Left colon (tissue), 2 donors: ENCODE data around the gene PABPN1L. TPM values are rescaled to one million over a fixed set of nuclear protein-coding genes. Genes with fewer than 3 reads are reported as not detected.
"Not testable (repeated sequence)": the region's sequence is repeated elsewhere in the genome, so short reads cannot be mapped to it uniquely, and the experiment has no call there.

Source experiments
- ATAC-seq: fragments of 200-7000 bp; cut with Tn5 transposase; one replicate; pipeline ENCODE4 v1.9.1; 2020; ENCODE audit warnings: mild to moderate bottlenecking, moderate library complexity
- DNase-seq, 2 donors: peaks; one replicate each; pipeline ENCODE4 v3.0.0-alpha.2; 2020
- intact Hi-C, 2 donors: fragments of 100-400 bp; cut with DNase I in 1 of 2; cut with micrococcal nuclease in 1 of 2; formaldehyde crosslinking; loops; one replicate each; pipeline versions ENCODE4 v1.11.2 to v1.14.0; 2022; cut with DNase I, micrococcal nuclease
- total RNA-seq, 2 donors: library from RNA; stranded (reverse); fragmentation: NEBNext Ultra II Directional; extraction: Animal tissue kit (Norgen Biotek cat#: 25700); gene quantifications; one replicate each; pipeline ENCODE4 v1.2.1, GENCODE V29; 2021
- donor health status: DM: no; HTN: no; CAD: no.
- donor health status: DM: yes; HTN: yes; CAD: no.

Gene PABPN1L
- total RNA-seq, 2 donors from 2014 or later: not detected

DNA sequence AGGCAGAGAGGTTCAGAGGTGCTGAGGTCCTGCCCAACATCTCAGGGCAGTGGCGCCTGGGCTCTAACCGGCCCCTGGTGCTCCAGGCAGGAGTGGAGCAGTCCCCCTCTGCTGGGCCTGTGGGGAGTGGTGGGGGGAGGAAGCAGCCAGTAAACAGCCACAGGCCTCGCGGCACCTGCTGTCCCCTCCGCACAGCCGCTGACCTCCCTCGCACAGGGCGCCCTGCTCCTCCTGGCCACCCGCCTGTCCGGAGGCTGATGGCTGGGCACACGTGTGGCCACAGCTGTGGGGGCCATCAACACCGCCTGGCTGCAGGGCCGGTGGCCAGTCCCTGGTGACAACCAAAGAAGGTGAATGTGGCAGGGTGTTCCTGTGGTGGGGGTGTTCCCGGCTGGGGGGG, 36.8 kb upstream of the PABPN1L start:
- no peak for DNase-seq
- intact Hi-C loops: no loop called here
- no peak for ATAC-seq

- DNase-seq (no peak), ATAC-seq (no peak)
- intact Hi-C loops: no loop called here
These were observed 36.3 kb upstream of the PABPN1L start for GRCh38 chr16:88902744-88903143.

DNA sequence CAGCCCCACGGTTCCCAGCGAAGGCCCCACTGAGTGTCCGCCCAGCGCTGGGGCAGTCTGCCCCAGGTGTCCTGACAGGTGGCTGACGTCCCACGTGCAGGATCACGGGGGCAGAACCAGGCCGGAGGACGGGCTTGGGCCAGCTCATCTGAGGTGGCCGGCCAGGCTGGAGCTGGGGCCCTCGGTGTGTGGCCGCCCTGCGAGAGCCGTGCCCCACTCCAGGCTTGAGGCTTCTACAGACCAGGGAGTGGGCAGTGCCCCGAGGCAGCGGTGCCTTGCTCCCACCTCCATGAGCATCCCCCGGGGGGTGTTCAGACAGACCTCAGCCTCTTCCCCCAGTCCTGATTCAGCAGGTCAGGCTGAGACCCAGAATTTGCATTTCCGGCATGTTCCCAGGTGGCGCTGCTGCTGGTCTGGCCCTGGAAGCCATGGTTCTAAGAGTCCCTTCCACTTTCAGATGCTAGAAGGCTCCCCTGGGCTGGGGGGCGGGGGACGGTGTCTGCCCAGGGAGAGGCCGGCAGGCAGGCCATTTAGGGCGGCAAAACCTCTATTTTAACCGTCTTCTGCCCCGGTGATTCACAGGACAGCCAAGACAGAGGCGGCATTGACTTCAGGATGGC, 35.4 kb upstream of the PABPN1L start:
- ATAC-seq (no peak), DNase-seq (no peak)
- intact Hi-C loops: no loop called here

- DNase-seq (no peak), ATAC-seq (no peak)
- intact Hi-C loops: no loop called here
These were observed 34.2 kb upstream of the PABPN1L start for GRCh38 chr16:88900662-88901052.

DNA sequence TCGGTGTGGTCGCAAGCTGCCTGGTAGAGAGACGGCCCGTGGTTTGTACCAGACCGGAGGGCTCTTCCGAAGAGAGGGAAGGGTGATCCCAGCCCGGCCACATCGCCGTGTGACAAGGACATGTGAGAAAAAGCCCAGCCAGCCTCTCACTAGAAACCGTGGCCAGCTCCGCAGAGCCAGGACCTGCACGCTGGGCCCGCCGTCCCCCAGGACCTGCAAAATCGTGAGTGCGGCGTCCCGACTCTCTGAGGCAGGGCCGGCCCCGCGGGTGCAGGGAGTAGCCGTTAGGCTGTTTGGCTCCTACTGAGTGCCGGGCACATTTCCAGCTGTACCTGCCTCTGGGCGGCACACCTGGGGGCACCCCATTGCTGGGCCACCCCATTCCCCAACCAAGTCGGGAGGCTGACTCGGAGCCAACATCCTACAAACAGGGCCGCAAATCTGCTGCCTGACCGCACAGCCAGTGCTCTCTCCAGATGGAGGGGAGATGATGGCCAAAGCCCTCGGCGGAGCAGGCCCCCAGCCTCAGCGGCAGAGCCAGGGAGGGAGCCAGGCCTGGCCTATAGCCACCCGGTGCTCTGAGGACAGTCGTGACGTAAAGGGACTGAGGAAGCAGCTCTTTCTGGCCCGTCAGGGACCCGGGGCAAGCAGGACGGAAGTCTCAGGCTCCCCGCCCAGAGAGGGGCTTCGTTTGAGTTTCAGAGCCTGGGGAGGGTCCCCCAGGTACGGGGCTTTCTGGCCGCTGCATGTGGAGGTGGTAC, 33.6 kb upstream of the PABPN1L start:
- ATAC-seq (no peak), DNase-seq (no peak)
- intact Hi-C loops: no loop called here

- intact Hi-C loops: no loop called here
- ATAC-seq: no peak
- no peak for DNase-seq
These were observed 31.4 kb upstream of the PABPN1L start for GRCh38 chr16:88897696-88898425.

DNA sequence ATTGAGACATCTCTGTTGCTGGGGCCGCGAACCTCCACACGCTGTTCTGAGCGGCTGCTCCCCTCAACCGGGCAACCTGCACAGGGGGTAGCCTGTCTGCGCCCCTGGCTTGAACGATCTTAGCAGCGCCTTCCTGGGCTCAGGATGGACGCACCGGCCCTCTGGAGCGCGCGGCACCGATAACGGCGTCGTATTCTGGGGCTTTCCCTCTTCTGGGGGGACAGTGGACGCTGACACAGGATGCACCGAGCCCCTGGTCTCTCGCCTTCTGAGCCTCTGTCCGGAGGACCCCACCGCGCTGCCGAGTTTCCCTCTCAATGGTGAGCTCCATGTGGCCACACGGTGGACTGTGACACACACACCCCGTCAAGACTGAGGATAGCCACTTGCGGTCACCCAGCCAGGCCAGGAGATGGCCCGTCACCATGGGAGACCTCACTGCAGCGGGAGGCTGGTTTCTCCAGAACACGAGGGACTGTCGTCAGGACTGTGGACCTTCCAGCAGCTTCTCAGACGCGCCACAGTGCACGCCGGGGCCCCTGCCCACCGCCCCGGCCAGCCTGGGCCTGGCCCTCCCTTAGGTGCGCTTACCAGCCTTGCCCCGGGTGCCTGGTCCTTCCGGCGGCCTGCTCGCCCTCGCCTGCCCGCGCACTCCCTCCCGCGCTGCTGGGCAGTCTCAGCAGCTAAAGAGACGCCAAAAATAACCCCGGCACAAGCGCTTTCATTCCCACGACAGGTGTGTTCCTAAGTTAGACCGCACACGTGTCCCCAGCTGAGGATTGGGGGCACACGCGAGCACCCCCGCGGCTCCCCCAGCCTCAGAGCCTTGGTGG, 30.0 kb upstream of the PABPN1L start:
- ATAC-seq: no peak
- no peak for DNase-seq
- intact Hi-C loops: no loop called here

GRCh38 chr16:88895335-88895734, 28.9 kb upstream of the PABPN1L start:
- intact Hi-C loops: no loop called here
- ATAC-seq: no peak
- DNase-seq: no peak

- no peak for ATAC-seq
- no peak for DNase-seq
- intact Hi-C loops: no loop called here
These were observed 28.3 kb upstream of the PABPN1L start for GRCh38 chr16:88894681-88895300.

DNA sequence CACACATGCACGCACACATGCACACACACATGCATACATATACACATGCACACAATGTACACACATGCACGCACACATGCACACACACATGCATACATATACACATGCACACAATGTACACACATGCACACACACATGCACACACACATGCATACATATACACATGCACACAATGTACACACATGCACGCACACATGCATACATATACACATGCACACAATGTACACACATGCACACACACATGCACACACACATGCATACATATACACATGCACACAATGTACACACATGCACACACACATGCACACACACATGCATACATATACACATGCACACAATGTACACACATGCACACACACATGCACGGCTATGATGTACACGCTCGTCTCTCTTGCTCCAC, 27.8 kb upstream of the PABPN1L start:
- intact Hi-C loops, ATAC-seq, DNase-seq: not testable (repeated sequence)

DNA sequence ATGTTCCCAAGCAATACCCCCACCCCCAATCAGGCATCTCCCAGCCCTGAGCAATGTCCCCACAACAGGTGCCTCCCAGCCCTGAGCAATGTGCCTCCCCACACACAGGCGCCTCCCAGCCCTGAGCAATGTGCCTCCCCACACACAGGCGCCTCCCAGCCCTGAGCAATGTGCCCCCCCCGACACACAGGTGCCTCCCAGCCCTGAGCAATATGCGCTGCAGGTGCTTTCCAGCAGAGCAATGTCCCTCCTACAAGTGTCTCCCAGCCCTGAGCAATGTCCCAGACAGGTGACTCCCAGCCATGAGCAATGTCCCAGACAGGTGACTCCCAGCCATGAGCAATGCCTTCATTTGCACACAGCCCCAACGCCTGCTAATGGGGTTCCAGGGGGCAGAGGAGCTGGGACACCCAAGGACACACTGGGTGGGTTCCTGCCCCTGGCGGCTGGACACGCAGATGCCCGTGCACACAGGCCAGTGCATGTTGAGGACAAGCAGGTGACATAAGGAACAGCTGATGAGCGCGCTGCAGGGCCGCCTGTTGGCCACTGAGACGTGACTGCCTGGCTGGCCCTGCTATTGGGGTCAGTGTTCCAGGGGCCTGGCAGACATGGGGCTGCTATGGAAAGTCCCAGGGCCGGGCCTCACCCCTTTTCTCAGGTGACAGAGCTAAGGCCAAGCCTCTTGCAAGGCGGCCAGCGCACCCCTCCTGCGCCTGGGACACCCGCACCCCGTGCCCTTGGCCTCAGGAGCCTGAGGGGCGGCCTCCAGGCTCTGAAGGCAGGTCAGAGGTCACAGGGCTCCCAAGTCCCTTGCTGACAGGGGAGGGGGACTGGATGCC, 26.9 kb upstream of the PABPN1L start:
- ATAC-seq (peak; percentile 60), DNase-seq (no peak)
- intact Hi-C loops: no loop called here

DNA sequence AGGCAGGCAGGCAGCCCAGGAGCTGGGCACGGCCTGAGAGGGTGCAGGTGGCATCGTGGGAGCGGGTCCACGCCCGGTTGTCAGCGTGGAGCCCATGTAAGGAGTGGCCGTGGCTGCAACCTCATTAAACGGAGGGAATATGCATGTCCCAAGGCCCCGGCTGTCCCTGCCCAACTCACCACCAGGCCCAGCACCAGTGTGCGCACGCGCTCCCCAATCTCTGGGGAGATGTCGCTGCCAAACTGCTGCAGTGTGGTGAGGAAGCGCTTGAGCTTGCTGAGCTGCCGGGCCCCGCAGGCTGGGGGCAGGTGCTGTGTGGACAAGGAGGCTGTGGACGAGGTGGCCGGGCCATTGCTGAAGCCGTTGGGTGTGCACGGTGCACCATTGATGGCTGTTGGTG, 25.6 kb upstream of the PABPN1L start:
- ATAC-seq (no peak), DNase-seq (no peak)
- intact Hi-C loops: no loop called here

- intact Hi-C loops: no loop called here
- no peak for DNase-seq
- ATAC-seq: no peak
These were observed 24.6 kb upstream of the PABPN1L start for GRCh38 chr16:88891083-88891482.

DNA sequence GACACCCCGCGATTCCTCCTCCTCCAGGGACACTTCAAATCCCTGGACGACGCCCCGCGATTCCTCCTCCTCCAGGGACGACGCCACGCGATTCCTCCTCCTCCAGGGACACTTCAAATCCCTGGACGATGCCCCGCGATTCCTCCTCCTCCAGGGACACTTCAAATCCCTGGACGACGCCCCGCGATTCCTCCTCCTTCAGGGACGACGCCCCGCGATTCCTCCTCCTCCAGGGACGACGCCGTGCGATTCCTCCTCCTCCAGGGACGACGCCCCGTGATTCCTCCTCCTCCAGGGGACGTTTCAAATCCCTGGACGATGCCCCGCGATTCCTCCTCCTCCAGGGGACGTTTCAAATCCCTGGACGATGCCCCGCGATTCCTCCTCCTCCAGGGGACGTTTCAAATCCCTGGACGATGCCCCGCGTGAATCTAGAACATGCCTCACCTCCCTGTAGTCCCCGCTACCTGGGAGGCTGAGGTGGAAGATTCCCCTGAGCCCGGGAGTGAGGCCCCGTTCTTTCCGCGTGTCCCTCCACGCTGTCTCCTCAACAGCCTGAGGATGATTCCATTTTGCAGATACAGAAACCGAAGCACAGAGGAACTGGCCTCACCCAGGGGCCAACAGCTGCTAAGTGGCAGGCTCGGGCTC, 23.4 kb upstream of the PABPN1L start:
- ATAC-seq, intact Hi-C loops, DNase-seq: not testable (repeated sequence)

DNA sequence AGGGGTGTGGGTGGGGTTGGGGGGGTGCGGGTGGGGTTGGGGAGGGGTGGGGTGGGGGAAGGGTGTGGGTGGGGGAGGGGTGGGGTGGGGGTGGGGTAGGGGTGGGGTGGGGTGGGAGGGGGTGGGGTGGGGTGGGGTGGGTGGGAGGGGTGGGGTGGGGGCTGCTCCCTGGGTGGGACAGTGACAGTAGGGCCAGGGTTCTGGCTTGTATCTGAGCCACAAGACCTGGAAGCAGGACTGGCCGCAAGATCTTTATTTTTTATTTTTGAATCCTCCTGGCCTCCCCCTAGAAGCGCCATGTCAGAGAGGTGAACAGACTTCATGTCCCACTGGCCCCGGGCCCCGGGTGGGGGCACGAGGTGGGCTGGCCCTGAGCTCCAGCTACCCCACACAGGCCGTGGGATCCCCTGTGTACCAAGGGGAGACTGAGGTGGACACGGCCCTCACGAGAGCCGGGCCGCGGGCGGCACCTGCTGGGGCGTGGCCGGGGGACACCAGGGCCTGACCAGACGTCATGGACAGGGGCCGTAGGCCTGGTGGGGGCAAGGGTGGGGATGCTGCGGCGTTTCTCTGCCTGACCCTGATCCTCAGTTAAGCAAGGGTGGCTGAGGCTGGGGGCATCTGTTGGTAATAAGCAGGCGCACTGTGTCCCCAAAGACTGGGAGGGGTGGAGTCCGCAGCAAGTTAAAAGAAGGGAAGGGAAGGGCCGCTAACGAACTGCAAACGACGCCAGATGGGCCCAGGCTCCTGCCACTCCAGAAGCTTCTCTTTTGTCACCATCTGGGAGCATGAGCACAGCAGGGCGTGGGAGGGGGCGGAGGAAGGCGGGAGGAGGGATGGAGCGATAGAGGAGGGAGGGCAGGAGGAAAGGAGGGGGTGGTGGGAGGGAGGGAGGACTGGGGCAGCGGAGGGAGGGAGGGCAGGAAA, 22.3 kb upstream of the PABPN1L start:
- ATAC-seq: peak; percentile 36
- intact Hi-C loops: no loop called here

GRCh38 chr16:88888057-88888456, 21.6 kb upstream of the PABPN1L start:
- intact Hi-C loops: no loop called here
- no peak for DNase-seq
- no peak for ATAC-seq

More for the DNA sequence above, 22.3 kb upstream of the PABPN1L start:
- DNase-seq: no peak
